OCI-LY7 (cell line): ENCODE data around the gene ADAMTS17. TPM values are rescaled to one million over a fixed set of nuclear protein-coding genes. Genes with fewer than 3 reads are reported as not detected.

Experiments
- BruUV-seq: library from RNA; stranded (reverse); fragments of 400-500 nt; replicated peaks from 2 replicates; lab custom pipeline; 2021; lab: Mats Ljungman, UMichigan
- CTCF ChIA-PET: fragments of 300-600 bp; sonication (Branson Sonifier 250); formaldehyde crosslinking; loops from one replicate; lab custom pipeline; 2022; ENCODE audit warnings: antibody characterized with exemption; ENCODE audit not compliant: unreplicated experiment; lab: Charles Lee
- POLR2A ChIA-PET: fragments of 300-600 bp; sonication (Branson Sonifier 250); formaldehyde crosslinking; loops from one replicate; lab custom pipeline; 2022; ENCODE audit warnings: antibody characterized with exemption; lab: Charles Lee
- DNase-seq: peaks from one replicate; pipeline ENCODE4 v3.0.0-alpha.2; 2015; ENCODE audit warnings: low spot score
- H2AFZ ChIP-seq: fragments of 200-600 bp; sonication (generic), shearing (Covaris generic); 2 replicates; pipeline ENCODE4 v1.6.1; 2014; ENCODE audit warnings: mild to moderate bottlenecking, antibody characterized with exemption, low read length, moderate library complexity
- H3K27ac ChIP-seq: fragments of 200-600 bp; sonication (generic); 2 replicates; pipeline ENCODE4 v1.5.1; 2014; ENCODE audit warnings: mixed run types, low read depth, mild to moderate bottlenecking, moderate library complexity, low read length, inconsistent platforms; ENCODE audit not compliant: poor library complexity, severe bottlenecking
- H3K36me3 ChIP-seq: fragments of 200-600 bp; sonication (generic); 2 replicates; pipeline ENCODE4 v1.6.1; 2014; ENCODE audit warnings: mild to moderate bottlenecking, antibody characterized with exemption, low read length, moderate library complexity, mixed read lengths; ENCODE audit not compliant: insufficient read depth
- H3K4me1 ChIP-seq: fragments of 200-600 bp; sonication (generic); 2 replicates; pipeline ENCODE4 v1.5.1; 2014; ENCODE audit warnings: mild to moderate bottlenecking, low read length; ENCODE audit not compliant: insufficient read depth, poor library complexity, severe bottlenecking
- H3K4me2 ChIP-seq: fragments of 200-600 bp; sonication (generic); 2 replicates; pipeline ENCODE4 v1.6.1; 2014; ENCODE audit warnings: mild to moderate bottlenecking, low read length
- H3K4me3 ChIP-seq: fragments of 200-600 bp; sonication (generic); 2 replicates; pipeline ENCODE4 v1.5.1; 2014; ENCODE audit warnings: mild to moderate bottlenecking, low read depth, low read length; ENCODE audit not compliant: poor library complexity, severe bottlenecking
- H3K79me2 ChIP-seq: fragments of 200-600 bp; sonication (generic); 2 replicates; pipeline ENCODE4 v1.6.1; 2016; ENCODE audit warnings: low read depth, mild to moderate bottlenecking, low read length, moderate library complexity, mixed read lengths; ENCODE audit not compliant: insufficient read depth
- H3K9me2 ChIP-seq: fragments of 200-600 bp; sonication (generic); 2 replicates; pipeline ENCODE4 v1.6.1; 2016; ENCODE audit warnings: mild to moderate bottlenecking, low read length, mixed read lengths; ENCODE audit not compliant: insufficient read depth
- H3K9me3 ChIP-seq: fragments of 200-600 bp; sonication (generic); 2 replicates; pipeline ENCODE4 v1.6.1; 2014; ENCODE audit warnings: mild to moderate bottlenecking, mixed run types, low read length, mixed read lengths
- H4K20me1 ChIP-seq: fragments of 200-600 bp; sonication (generic); 2 replicates; pipeline ENCODE4 v1.6.1; 2014; ENCODE audit warnings: mild to moderate bottlenecking, antibody characterized with exemption, low read length, moderate library complexity, mixed read lengths; ENCODE audit not compliant: insufficient read depth
- EZH2phosphoT487 ChIP-seq: fragments of 200-600 bp; sonication (generic); IDR thresholded peaks from 2 replicates; pipeline ENCODE4 v1.6.1; 2018; ENCODE audit warnings: low read depth, borderline replicate concordance, mild to moderate bottlenecking, mixed run types, antibody characterized with exemption, low read length, moderate library complexity, mixed read lengths
- intact Hi-C: fragments of 100-400 bp; cut with micrococcal nuclease; formaldehyde crosslinking; loops from one replicate; pipeline ENCODE4 v1.10.0; 2022; ENCODE audit not compliant: unreplicated experiment
- total RNA-seq, 2 experiments: library from RNA; depleted of rRNA in 1 of 2; stranded (reverse); fragments of >200 nt in 1 of 2; shearing (Covaris generic) in 1 of 2; gene quantifications; 2 replicates each; pipeline ENCODE4 v1.2.3, GENCODE V29; 2014 to 2022
- TF ChIP-seq, protein P1 (sequence below): fragments of 200-600 bp; sonication (generic); conservative IDR thresholded peaks from 2 replicates; pipeline ENCODE4 v1.5.1; 2014; ENCODE audit warnings: mild to moderate bottlenecking, antibody characterized with exemption, low read length, moderate library complexity, mixed read lengths

The ADAMTS17 gene
- total RNA-seq, 2 experiments from 2014 or later, result not detected

DNA sequence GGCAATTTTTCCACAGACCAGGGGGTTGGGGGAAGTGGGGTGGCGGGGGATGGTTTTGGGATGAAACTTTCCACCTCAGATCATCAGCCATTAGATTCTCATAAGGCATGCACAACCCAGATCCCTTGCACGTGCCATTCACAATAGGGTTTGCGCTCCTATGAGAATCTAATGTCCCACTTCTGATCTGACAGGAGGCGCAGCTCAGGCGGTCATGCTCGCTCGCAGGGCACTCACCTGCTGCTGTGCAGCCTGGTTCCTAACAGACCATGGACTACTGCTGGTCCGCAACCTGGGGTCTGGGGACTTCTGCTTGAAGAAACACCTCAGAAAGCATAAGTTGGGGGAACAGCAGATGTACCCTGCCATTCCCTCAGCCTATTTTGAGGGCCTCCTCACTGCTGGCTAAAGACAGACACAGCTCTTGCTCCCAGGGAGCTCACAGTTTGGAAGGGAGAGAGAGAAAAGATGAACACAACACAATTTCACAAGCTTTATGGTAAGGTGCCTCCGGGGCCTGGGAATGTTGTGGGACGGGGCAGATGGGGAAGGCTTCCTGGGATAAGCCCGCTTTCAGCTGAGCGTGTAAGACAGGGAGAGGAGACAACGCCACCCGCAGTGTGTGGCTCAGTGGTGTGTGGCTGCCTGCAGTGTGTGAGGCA, 285.2 kb downstream of the ADAMTS17 start:
- POLR2A ChIA-PET, result interaction anchor here (0.8 kb wide), 1 partner anchor 19 kb away, joined by 3 read pairs; no protein-coding TSS in a partner anchor
- H4K20me1 ChIP-seq, result no peaks in the 10 kb centered on the region

DNA sequence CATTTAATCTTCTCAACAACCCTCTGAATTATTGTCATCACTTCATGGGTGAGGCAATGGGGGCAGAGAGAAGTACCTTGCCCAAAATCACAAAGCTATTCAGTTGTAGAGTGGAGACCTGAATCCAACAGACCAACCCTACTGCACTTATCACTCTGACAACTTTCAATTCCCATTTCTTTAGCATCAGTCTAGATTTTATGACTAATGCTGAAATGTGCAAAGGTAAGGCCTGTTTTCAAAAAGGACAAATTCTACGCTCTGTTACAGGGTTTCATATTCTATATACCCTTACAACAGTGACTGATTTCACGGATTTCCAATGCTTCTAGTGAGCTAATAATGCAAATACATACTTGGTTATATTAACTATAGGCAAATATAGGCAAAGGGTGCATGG, 286.0 kb downstream of the ADAMTS17 start:
- no peak for DNase-seq
- TF ChIP-seq, protein P1, sequence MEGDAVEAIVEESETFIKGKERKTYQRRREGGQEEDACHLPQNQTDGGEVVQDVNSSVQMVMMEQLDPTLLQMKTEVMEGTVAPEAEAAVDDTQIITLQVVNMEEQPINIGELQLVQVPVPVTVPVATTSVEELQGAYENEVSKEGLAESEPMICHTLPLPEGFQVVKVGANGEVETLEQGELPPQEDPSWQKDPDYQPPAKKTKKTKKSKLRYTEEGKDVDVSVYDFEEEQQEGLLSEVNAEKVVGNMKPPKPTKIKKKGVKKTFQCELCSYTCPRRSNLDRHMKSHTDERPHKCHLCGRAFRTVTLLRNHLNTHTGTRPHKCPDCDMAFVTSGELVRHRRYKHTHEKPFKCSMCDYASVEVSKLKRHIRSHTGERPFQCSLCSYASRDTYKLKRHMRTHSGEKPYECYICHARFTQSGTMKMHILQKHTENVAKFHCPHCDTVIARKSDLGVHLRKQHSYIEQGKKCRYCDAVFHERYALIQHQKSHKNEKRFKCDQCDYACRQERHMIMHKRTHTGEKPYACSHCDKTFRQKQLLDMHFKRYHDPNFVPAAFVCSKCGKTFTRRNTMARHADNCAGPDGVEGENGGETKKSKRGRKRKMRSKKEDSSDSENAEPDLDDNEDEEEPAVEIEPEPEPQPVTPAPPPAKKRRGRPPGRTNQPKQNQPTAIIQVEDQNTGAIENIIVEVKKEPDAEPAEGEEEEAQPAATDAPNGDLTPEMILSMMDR, result no peak
- no peak for TF ChIP-seq EZH2phosphoT487
- H3K9me3 ChIP-seq, result no peaks in the 10 kb centered on the region
- no peak overlapping the region for H3K27ac ChIP-seq
- H3K4me3 ChIP-seq, result no peak overlapping the region
- no TSS peak for BruUV-seq
- CTCF ChIA-PET, result no interaction called here
- H4K20me1 ChIP-seq, result no peaks in the 10 kb centered on the region
- H3K36me3 ChIP-seq, result no peaks in the 10 kb centered on the region
- no peak overlapping the region for H3K4me2 ChIP-seq
- H3K4me1 ChIP-seq, result no peaks in the 10 kb centered on the region
- intact Hi-C loops, result no loop called here
- no peaks in the 10 kb centered on the region for H3K9me2 ChIP-seq
- H2AFZ ChIP-seq, result no peak overlapping the region
- POLR2A ChIA-PET, result interaction anchor here (0.8 kb wide), 1 partner anchor 19 kb away, joined by 3 read pairs; no protein-coding TSS in a partner anchor
- H3K79me2 ChIP-seq, result no peaks in the 10 kb centered on the region

More for the DNA sequence above, 285.2 kb downstream of the ADAMTS17 start:
- Histone ChIP-seq H3K4me3 (no peak overlapping the region), H3K36me3 (no peaks in the 10 kb centered on the region), H3K4me2 (no peak overlapping the region), H3K27ac (no peak overlapping the region), H3K4me1 (no peaks in the 10 kb centered on the region), H2AFZ (no peak overlapping the region), H3K9me2 (no peaks in the 10 kb centered on the region), H3K9me3 (no peaks in the 10 kb centered on the region), H3K79me2 (no peaks in the 10 kb centered on the region)
- DNase-seq, result no peak
- CTCF ChIA-PET, result no interaction called here
- intact Hi-C loops, result no loop called here
- BruUV-seq, result no TSS peak
- TF ChIP-seq EZH2phosphoT487, result no peak
- TF ChIP-seq, protein P1, result no peak

DNA sequence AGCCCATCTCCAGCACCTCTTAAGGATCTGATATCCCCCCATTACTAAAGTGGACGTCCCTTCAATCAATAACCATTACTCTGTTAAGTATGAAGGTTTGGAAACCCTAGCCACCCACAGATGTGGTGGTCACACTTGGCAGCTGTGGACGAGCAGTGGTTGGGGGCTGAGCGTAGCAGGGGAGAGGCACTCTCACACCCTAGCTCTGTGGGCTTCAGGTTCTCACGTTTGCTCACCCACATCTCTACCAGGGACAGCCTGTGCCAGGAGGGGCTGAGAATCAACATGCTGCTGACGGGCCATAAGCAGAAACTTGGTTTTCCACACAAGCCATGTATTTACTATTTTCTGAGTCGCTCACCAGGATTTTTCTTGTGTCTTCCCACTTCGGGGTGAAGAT, 287.2 kb downstream of the ADAMTS17 start:
- Histone ChIP-seq H3K36me3 (no peaks in the 10 kb centered on the region), H3K79me2 (no peaks in the 10 kb centered on the region), H2AFZ (no peak overlapping the region), H3K4me2 (no peak overlapping the region), H3K4me1 (no peaks in the 10 kb centered on the region), H4K20me1 (no peaks in the 10 kb centered on the region), H3K9me3 (no peaks in the 10 kb centered on the region), H3K4me3 (no peak overlapping the region), H3K27ac (no peak overlapping the region), H3K9me2 (no peaks in the 10 kb centered on the region)
- intact Hi-C loops, result no loop called here
- TF ChIP-seq, protein P1, result no peak
- TF ChIP-seq EZH2phosphoT487, result no peak
- no TSS peak for BruUV-seq
- ChIA-PET POLR2A (no interaction called here), CTCF (no interaction called here)
- no peak for DNase-seq
